Endothelial cell of umbilical vein (primary cell): ENCODE data around the gene OTUD1. TPM values are rescaled to one million over a fixed set of nuclear protein-coding genes. Genes with fewer than 3 reads are reported as not detected.

ENCODE experiments used
- BruUV-seq: library from RNA; stranded (reverse); fragments of 400-500 nt; replicated peaks from 2 replicates; lab custom pipeline; 2021; lab: Mats Ljungman, UMichigan
- CTCF ChIA-PET: fragments of 300-600, 350-600 bp; sonication (Branson Sonifier 250); formaldehyde crosslinking; loops from one replicate; lab custom pipeline; 2021; ENCODE audit warnings: antibody characterized with exemption, inconsistent platforms; lab: Charles Lee
- POLR2A ChIA-PET: fragments of 300-600, 350-600 bp; sonication (Branson Sonifier 250); formaldehyde crosslinking; loops from one replicate; lab custom pipeline; 2021; ENCODE audit warnings: antibody characterized with exemption, inconsistent platforms; lab: Charles Lee
- DNase-seq: peaks from one replicate; pipeline ENCODE4 v3.0.0-alpha.2; 2011; ENCODE audit warnings: low read depth, low spot score
- FAIRE-seq: peaks from 2 replicates; lab custom pipeline; 2011; peaks lifted over from hg19 to GRCh38; lab: Jason Lieb, UNC
- H2AFZ ChIP-seq: 2 replicates; pipeline ENCODE4 v1.6.0; 2012; ENCODE audit warnings: low read depth, low read length, control low read depth, inconsistent platforms
- H3K27ac ChIP-seq: 2 replicates; pipeline ENCODE4 v1.5.1; 2011; ENCODE audit warnings: low read depth, mild to moderate bottlenecking, control low read depth, low read length, moderate library complexity; ENCODE audit not compliant: insufficient read depth
- H3K27me3 ChIP-seq, 2 experiments: 2 replicates each; pipeline versions ENCODE4 v1.6.0 to v1.6.1; 2011; ENCODE audit warnings: low read length in 2 of 2, mixed read lengths in 1 of 2; ENCODE audit not compliant: control insufficient read depth in 2 of 2, insufficient read depth in 2 of 2
- H3K36me3 ChIP-seq, 2 experiments: 2 replicates in 1 of 2; 3 replicates in 1 of 2; pipeline ENCODE4 v1.5.1; 2011; ENCODE audit warnings: low read length in 2 of 2, mild to moderate bottlenecking in 1 of 2, moderate library complexity in 1 of 2; ENCODE audit not compliant: control insufficient read depth in 2 of 2, insufficient read depth in 2 of 2; ENCODE audit errors: extremely low read depth in 1 of 2
- H3K4me1 ChIP-seq: 3 replicates; pipeline ENCODE4 v1.5.1; 2011; ENCODE audit warnings: mild to moderate bottlenecking, low read length; ENCODE audit not compliant: control insufficient read depth, insufficient read depth; ENCODE audit errors: extremely low read depth
- H3K4me2 ChIP-seq: 2 replicates; pipeline ENCODE4 v1.6.1; 2011; ENCODE audit warnings: low read length, control low read depth, mixed read lengths; ENCODE audit not compliant: insufficient read depth
- H3K4me3 ChIP-seq, 3 experiments: fragments of 200-600 bp in 1 of 3; sonication (generic), shearing (Covaris generic) in 1 of 3; replicated peaks in 1 of 3; 2 replicates each; pipeline ENCODE4 v1.5.1; 2011 to 2016; ENCODE audit warnings: control low read depth in 3 of 3, low read length in 3 of 3, mild to moderate bottlenecking in 2 of 3, inconsistent platforms in 1 of 3, low read depth in 1 of 3, moderate library complexity in 1 of 3; ENCODE audit not compliant: insufficient read depth in 1 of 3
- H3K79me2 ChIP-seq: 2 replicates; pipeline ENCODE4 v1.6.0; 2012; ENCODE audit warnings: low read length, inconsistent platforms; ENCODE audit not compliant: control insufficient read depth, insufficient read depth
- H3K9ac ChIP-seq: replicated peaks from 2 replicates; pipeline ENCODE3; 2011; ENCODE audit warnings: low read length, control low read depth; ENCODE audit not compliant: insufficient read depth; ENCODE audit errors: extremely low read depth
- H3K9me1 ChIP-seq: replicated peaks from 3 replicates; pipeline ENCODE4 v1.6.0; 2011; ENCODE audit warnings: mild to moderate bottlenecking, low read length; ENCODE audit not compliant: control insufficient read depth, insufficient read depth; ENCODE audit errors: extremely low read depth
- H3K9me3 ChIP-seq: replicated peaks from 2 replicates; pipeline ENCODE4 v1.5.1; 2012; ENCODE audit warnings: low read length, inconsistent platforms; ENCODE audit not compliant: control insufficient read depth, insufficient read depth
- H4K20me1 ChIP-seq: replicated peaks from 2 replicates; pipeline ENCODE3; 2011; ENCODE audit warnings: mild to moderate bottlenecking, low read length; ENCODE audit not compliant: control insufficient read depth, insufficient read depth; ENCODE audit errors: extremely low read depth
- EZH2 ChIP-seq: IDR thresholded peaks from 2 replicates; pipeline ENCODE4 v1.6.1; 2012; ENCODE audit warnings: borderline replicate concordance, low read depth, mild to moderate bottlenecking, moderate library complexity, low read length, inconsistent platforms; ENCODE audit not compliant: severe bottlenecking
- FOS ChIP-seq: IDR thresholded peaks from 2 replicates; pipeline ENCODE4 v1.6.1; 2011; ENCODE audit warnings: mild to moderate bottlenecking, low read length, moderate library complexity, borderline replicate concordance; ENCODE audit not compliant: insufficient read depth
- GATA2 ChIP-seq: IDR thresholded peaks from 2 replicates; pipeline ENCODE4 v1.7.0; 2011; ENCODE audit warnings: low read depth, mild to moderate bottlenecking, moderate library complexity, mixed read lengths, low read length; ENCODE audit not compliant: insufficient read length, insufficient read depth
- JUN ChIP-seq: IDR thresholded peaks from 2 replicates; pipeline ENCODE4 v1.6.1; 2011; ENCODE audit warnings: borderline replicate concordance, low read depth; ENCODE audit not compliant: insufficient read length, insufficient read depth
- MAX ChIP-seq: IDR thresholded peaks from 2 replicates; pipeline ENCODE4 v1.6.1; 2011; ENCODE audit not compliant: insufficient read depth, insufficient read length
- MYC ChIP-seq: IDR thresholded peaks from one replicate; pipeline ENCODE4 v1.6.1; 2011; ENCODE audit warnings: mild to moderate bottlenecking, low read depth, low read length
- POLR2A ChIP-seq: IDR thresholded peaks from 2 replicates; pipeline ENCODE4 v1.6.1; 2012; ENCODE audit warnings: low read depth, mild to moderate bottlenecking, control low read depth, low read length
- POLR2AphosphoS5 ChIP-seq: IDR thresholded peaks from 2 replicates; pipeline ENCODE4 v1.6.1; 2012; ENCODE audit warnings: low read depth, mild to moderate bottlenecking, control low read depth, low read length, moderate library complexity; ENCODE audit not compliant: insufficient read depth
- dilution Hi-C: fragments of 300-500 bp; cut with MboI; formaldehyde crosslinking; loops from one replicate; pipeline ENCODE4 v1.15.0; 2019; ENCODE audit warnings: low sequenced_read_pairs; ENCODE audit not compliant: extremely low pct_ligation_motif_present
- intact Hi-C: fragments of 100-400 bp; cut with micrococcal nuclease; formaldehyde crosslinking; loops from one replicate; pipeline ENCODE4 v1.10.0; 2022
- polyA plus RNA-seq, 4 experiments: library from polyadenylated mRNA; depleted of rRNA in 3 of 4; stranded (reverse) in 3 of 4; unstranded in 1 of 4; fragments of >200 nt; gene quantifications; 2 replicates each; pipeline versions ENCODE4 v1.2.1 to v1.2.3, GENCODE V29; 2011 to 2012; ENCODE audit warnings: missing spikeins in 1 of 4
- total RNA-seq: library from RNA; stranded (reverse); gene quantifications from 2 replicates; pipeline ENCODE4 v1.2.3, GENCODE V29; 2021
- TF ChIP-seq, protein P1 (sequence below), 2 donors: IDR thresholded peaks; 1 replicate in 1 of 2; 2 replicates in 1 of 2; pipeline ENCODE4 v1.5.1; 2011; ENCODE audit warnings: low read length in 2 of 2, mild to moderate bottlenecking in 2 of 2, moderate library complexity in 2 of 2, control low read depth in 1 of 2, inconsistent platforms in 1 of 2, low read depth in 1 of 2; ENCODE audit not compliant: insufficient read depth in 1 of 2; ENCODE audit errors: extremely low read depth in 1 of 2

The OTUD1 gene
- total and polyA plus RNA-seq, 2 donors (not counting 3 experiments of a cell fraction or from before 2014, with no cell fraction given) = 2.2 to 4.8 TPM

- TF ChIP-seq POLR2AphosphoS5 (no peak), GATA2 (no peak), FOS (no peak), POLR2A (no peak), MAX (no peak), JUN (no peak), MYC (no peak), EZH2 (no peak)
- TF ChIP-seq, protein P1, sequence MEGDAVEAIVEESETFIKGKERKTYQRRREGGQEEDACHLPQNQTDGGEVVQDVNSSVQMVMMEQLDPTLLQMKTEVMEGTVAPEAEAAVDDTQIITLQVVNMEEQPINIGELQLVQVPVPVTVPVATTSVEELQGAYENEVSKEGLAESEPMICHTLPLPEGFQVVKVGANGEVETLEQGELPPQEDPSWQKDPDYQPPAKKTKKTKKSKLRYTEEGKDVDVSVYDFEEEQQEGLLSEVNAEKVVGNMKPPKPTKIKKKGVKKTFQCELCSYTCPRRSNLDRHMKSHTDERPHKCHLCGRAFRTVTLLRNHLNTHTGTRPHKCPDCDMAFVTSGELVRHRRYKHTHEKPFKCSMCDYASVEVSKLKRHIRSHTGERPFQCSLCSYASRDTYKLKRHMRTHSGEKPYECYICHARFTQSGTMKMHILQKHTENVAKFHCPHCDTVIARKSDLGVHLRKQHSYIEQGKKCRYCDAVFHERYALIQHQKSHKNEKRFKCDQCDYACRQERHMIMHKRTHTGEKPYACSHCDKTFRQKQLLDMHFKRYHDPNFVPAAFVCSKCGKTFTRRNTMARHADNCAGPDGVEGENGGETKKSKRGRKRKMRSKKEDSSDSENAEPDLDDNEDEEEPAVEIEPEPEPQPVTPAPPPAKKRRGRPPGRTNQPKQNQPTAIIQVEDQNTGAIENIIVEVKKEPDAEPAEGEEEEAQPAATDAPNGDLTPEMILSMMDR (IDR thresholded peaks at IDR 0.05; ENCODE audit: extremely low read depth in 1 of 2, insufficient read depth in 1 of 2, low read depth in 1 of 2, low read length in 2 of 2) = no peak
- FAIRE-seq (no peak), DNase-seq (no peak)
- dilution Hi-C loops (no loop called here), intact Hi-C loops (no loop called here)
- Histone ChIP-seq H3K9me1 (no peaks in the 10 kb centered on the region), H3K4me2 (no peak overlapping the region), H3K9me3 (no peaks in the 10 kb centered on the region), H4K20me1 (no peaks in the 10 kb centered on the region), H3K4me1 (peaks cover 4% of the 10 kb centered on the region), H3K79me2 (no peaks in the 10 kb centered on the region), H3K36me3 (no peaks in the 10 kb centered on the region), H3K9ac (no peak overlapping the region), H3K4me3 (no peak overlapping the region), H3K27ac (no peak overlapping the region), H2AFZ (no peak overlapping the region), H3K27me3 (no peaks in the 10 kb centered on the region)
- ChIA-PET CTCF (interaction anchor here (0.6 kb wide), 1 partner anchor 36 kb away, joined by 3 read pairs; no protein-coding TSS in a partner anchor), POLR2A (no interaction called here)
- no TSS peak for BruUV-seq
Observed at GRCh38 chr10:23453465-23453864, 14.6 kb downstream of the OTUD1 start.
